DMS114 treated with DMSO at 0.1 percent for 48 hours (cell line): ENCODE measurements around the gene TEX26.

Experiments used
- DNase-seq: peaks from one replicate; lab custom pipeline; 2025; ENCODE audit not compliant: unreplicated experiment; lab: John Stamatoyannopoulos, UW

Gene TEX26

DNA sequence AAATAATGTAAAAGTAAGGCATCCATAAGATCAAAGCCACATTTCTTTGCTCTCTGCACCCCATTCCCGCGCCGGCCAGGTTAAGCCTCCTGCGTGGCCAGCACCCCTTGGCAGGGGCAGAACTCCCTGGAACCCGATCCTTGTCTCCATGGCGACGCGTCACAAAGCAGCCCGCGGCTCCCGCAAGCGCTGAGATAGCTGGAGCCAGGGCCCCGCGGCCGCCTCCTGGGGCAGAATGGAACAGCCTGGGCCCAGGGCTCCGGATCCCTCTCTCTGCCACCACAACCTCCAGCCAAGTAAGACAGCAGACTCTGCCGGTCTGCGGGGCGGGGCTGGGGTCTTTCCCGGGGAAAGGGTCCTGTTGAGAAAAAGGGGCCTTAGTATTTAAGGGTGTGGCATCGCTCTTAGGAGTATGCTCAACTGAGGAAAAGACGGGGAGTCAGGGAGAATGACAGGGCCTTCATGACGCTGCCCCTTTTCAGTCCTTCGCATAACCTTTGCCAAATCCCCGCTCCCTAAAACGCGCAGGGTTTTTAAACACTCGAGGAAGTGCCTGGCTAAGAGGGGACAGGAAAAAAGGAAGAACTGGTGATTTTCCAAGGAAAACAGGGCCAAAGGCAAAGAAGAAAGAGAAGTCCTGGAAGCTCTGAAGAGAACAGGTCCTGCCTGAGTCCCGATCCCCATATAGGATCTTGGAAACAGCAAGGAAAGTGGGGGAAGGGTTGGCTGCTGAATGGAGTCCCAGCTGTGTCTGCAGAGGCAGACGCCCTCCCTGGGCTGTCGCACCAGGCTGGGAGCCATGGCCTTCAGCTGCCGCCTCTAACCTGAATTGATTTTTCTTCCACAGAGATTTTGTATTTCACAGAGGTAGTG is at the start of gene TEX26:
Gene TEX26, plus strand, starts transcription at position 176 of the 873 bp plus-strand sequence. Its CDS starts 60 bp downstream, at position 236.
- DNase-seq = no peak

DNA sequence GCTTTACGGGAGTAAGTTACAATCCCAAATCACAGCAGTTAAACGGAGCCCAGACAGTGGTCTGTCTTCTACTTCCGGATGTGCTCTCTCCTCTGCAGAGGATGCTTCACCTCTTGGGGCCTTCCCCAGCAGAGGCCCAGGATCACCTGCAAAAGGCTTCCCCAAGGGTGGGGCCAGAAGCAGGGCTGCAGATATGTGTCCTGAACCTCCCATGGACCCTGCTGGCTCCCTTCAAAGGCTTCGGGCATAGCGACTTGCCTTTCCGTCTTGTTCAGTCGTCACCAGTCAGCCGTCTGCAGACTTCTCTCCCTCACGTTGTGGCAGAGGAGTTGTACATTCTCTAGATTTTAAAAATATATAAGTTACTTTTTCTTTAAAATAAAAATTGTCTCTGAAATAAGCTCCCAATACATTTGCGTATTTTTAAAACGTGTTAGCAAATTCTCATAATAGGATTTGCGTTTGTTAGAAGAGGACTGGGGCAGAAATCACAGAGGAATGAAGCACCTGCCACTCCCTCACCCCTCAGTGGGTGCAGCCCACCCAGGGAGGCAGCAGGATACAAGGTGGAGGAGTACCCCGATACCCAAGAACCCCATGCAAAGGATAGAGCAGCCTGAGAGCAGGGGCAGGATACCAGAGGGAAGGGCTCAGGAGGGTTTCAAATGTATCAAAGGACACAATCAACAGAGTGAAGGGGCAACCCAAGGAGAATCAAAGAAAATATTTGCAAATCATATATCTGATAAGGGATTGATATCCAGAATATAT is 49.3 kb upstream of the TEX26 start:
- no peak for DNase-seq

GRCh38 chr13:30884543-30884942 is 47.9 kb upstream of the TEX26 start:
- DNase-seq = no peak

DNA sequence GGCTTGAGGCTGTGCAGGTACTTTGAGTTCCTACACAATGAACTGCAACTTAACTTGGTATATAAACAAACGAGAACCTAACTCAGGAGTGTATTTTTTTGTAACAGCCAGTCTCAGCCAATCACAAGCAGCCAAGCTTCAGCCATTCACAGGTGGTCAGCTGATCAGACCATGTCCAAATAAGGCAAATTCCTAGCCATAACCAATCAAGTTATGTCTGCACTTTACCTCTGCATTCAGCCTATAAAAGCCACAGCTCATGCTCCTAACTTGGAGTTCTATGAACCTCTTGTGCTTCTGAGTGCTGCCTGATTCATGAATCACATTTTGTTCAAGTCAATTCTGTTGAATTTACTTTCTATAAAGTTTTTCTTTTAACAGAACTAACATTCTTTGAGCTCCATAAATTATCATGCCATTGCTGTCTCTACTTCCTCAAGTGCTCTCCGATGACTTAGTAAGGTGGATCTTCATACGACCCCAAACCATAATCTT is 43.2 kb upstream of the TEX26 start:
- no peak for DNase-seq

- no peak for DNase-seq
Observed at GRCh38 chr13:30892966-30893365, 39.5 kb upstream of the TEX26 start.

DNA sequence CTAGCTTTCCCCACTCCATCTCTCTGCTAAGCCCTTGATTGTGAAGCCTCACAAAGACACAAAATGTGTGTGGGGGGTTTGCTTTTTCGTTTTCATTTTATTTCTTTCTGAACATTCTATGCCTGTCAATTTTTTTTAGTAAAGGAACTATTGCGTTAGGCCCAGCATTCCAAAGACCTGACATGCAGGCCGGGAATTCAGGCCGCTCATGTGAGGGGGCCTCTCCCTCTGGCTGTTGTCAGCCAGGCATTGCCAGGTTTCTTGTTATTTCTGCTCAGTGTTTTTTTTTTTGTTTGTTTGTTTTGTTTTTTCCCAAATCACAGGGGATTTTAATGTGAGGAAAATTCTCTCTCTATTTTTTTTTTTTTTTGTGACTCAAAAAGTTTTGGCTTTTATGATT is 36.7 kb upstream of the TEX26 start:
- DNase-seq = no peak

DNA sequence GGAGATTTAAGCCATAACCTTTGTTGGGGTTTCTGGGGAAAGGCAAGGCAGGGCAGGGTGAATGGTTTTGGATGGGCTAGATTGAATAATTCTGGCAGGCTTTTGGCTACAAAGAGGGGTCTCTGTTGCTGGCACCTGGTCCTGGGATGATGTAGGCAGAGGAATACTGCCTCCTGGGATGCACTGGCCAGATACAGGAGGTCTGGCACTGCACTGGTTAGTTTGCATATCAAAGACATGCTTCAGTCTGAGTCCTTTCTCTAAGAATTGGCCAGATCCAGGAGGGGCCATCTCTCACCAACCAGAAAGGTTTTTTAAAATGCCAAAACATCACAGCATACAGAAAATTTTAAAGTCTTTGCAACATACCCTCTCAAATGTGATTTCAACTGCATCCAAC is 34.4 kb upstream of the TEX26 start:
- DNase-seq = no peak

- no peak for DNase-seq
Observed at GRCh38 chr13:30898678-30899241, 33.7 kb upstream of the TEX26 start.

DNA sequence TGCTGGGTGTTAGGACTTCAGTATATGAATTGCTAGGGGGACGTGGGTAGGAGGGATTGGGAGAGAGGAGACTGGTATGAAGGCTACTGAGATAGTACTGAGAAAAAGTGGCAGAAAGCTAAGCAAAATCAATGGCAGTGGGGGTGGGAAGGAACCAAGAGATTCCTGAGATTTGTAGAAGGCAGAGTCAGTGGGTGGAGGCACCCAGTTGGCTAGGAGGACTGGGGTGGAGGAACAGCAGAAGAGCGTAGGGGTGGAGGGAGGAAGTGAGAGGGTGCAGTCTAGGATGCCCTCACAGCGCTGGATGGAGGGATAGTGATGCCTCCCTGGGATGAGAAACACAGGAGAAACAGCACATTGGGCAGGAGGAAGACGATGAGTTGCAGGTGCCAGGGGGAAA is 32.0 kb upstream of the TEX26 start:
- no peak for DNase-seq

GRCh38 chr13:30900952-30901749 is 31.3 kb upstream of the TEX26 start:
- no peak for DNase-seq

DNA sequence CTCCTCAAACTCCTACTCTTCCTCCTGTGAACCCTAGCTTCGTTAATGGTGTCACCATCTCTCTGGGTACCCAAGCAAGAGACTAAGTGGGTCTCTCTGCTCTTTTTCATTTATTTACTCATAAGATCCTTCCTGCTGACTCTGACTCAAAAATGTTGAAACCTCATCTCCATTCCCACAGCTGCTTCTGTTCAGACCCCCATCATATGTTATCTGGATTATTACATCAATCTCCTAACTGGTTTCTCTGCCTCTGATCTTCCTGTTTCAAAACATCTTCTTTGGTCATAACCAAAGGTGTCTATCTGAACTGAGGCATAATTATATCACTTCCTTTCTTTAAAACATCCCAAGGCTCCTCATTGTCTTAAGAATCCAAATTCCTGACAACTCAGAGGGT is 28.4 kb upstream of the TEX26 start:
- DNase-seq = no peak

DNA sequence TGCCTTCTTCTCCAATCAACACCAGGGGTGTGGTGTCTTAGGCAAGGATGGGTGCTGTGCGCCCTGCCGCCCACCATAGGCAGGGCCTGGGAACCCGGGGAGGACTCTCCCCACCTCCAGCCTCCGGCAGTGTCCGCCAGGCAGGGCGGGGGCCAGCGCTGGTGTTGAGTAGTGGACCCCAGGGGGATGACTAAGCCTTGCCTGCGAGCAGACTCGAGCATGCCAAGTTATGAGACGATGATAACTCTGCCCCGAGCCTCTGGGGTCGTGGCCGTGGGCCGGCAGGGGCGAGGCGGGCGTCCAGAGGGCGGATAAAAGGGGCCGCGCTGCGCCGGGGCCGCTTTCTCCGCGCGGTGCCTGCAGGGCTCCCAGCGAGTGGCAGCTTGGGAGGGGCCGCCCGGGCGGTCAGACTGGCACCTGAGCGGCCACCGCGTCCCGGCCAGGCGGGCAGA is 26.5 kb upstream of the TEX26 start, which contains the start of gene MEDAG:
Gene MEDAG, plus strand, starts transcription at position 340 of the 452 bp plus-strand sequence. CDS start 245 bp downstream, outside the sequence.
- DNase-seq = no peak

GRCh38 chr13:30906411-30907051 is 25.9 kb upstream of the TEX26 start:
- DNase-seq = no peak

DNA sequence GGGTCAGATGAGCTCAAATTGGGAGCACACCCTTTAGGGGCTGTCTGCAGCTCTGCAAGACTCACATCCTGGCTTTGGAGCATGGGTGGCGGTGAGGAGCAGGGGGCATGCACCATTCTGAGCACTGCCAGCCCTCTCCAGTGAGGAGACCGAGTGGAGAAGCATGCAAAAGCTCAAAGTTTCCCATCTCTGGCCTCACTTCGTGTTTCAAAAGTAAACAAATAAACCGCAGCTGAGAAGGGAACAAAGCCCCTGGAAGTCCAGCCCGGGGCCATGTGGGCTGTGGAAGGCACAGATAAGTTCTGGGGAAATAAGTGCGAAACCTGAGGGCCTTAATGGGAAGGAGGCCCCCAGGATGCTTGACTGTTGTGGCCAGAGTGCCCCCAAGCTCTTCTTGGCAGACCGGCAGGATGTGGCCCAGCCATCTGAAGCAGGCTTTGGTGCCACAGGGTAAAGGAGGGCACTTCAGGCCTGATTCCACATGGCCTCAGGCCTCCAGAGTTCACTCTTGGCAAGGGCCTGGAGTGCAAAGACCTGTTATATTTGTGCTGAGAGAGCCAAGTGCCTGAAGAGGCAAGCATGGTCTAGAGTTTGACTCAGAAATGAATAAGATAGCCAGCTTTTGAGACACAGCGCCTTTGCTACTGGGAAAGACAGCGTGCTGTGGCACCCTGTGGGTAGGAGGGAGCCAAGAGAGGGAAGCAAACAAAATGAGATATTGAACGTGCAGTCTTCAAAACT is 25.2 kb upstream of the TEX26 start:
- DNase-seq = no peak

DNA sequence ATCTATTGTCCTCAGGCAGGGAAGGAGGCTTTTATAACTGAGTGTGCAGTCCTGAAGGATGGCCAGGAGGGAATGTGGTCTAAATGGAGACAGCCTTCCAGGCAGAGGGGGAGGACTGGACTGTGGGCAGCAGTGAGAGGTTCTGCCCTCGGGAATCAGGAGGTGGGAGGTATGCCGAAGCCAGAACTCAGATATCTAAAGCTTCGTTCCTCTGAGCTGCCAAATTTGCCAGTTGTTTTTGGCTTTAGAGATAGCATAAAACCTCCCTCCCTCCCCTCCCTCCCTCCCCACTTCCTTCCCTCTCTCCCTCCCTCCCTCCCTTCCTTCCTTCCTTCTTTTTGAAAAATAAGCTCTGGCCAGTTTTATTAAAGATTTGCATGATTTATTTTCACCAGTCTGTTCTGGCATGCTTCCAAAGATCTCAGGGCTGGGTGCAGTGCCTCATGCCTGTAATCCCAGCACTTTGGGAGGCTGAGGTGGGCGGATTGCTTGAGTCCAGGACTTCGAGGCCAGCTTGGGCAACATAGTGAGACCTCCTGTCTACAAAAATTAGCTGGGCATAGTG is 24.0 kb upstream of the TEX26 start:
- DNase-seq = no peak

GRCh38 chr13:30910676-30911075 is 21.8 kb upstream of the TEX26 start:
- DNase-seq = no peak

GRCh38 chr13:30915691-30916541 is 16.5 kb upstream of the TEX26 start:
- DNase-seq = no peak

DNA sequence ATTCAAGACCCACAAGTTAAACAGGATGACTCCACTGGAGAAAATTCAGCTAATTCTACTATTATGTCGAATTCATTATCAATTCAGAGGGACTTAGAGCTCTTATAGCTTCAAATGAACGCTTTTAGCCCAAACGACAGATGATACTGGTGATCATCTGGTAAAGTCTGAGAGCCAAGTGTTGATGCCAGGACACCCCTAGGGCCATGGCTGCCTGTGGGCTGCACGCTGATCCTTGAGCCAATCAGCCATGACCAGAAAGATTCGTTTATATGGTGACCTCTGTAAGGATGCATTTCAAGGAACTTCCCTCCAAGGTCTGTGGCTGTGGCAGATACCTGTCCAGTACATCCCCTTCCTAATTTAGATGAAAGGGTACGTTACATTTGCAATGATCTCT is 15.5 kb upstream of the TEX26 start:
- DNase-seq = no peak
